A549 treated with RU486 at 1 μM for 4 hours (cell line): ENCODE results near the gene KRTAP5-8. TPM values are rescaled to one million over a fixed set of nuclear protein-coding genes. Genes with fewer than 3 reads are reported as not detected.

Source experiments
- total RNA-seq: library from RNA; stranded (reverse); fragments of 200-300 nt; extraction: Qiagen RNA extraction; gene quantifications from 5 replicates; pipeline ENCODE4 v1.2.3, GENCODE V29; 2022; ENCODE audit warnings: low read depth

KRTAP5-8 gene
- not detected in 5 replicates for total RNA-seq

DNA sequence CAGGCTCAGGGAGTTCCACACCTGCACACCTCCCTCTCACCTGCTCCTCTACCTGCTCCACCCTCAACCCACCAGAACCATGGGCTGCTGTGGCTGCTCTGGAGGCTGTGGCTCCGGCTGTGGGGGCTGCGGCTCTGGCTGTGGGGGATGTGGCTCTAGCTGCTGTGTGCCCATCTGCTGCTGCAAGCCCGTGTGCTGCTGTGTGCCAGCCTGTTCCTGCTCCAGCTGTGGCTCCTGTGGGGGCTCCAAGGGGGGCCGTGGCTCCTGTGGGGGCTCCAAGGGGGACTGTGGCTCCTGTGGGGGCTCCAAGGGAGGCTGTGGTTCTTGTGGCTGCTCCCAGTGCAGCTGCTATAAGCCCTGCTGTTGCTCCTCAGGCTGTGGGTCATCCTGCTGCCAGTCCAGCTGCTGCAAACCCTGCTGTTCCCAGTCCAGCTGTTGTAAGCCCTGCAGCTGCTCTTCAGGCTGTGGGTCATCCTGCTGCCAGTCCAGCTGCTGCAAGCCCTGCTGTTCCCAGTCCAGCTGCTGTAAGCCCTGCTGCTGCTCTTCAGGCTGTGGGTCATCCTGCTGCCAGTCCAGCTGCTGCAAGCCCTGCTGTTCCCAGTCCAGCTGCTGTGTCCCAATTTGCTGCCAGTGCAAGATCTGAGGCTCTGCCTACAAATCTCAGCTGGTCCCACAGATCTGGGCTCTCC is at the start of gene KRTAP5-8:
Gene KRTAP5-8, plus strand, starts transcription at position 49 of the 689 bp plus-strand sequence. Its CDS starts 31 bp downstream, at position 80.

GRCh38 chr11:71526796-71527575 is 10.8 kb upstream of the KRTAP5-8 start, which contains the start of gene KRTAP5-7:
KRTAP5-7 (plus strand) TSS chr11:71527267; CDS start chr11:71527301, 34 bp downstream.

GRCh38 chr11:71548120-71548519 is 10.3 kb downstream of the KRTAP5-8 start, which contains the start of gene KRTAP5-9:
KRTAP5-9 (plus strand) TSS chr11:71548420; CDS start chr11:71548658, 238 bp downstream.

GRCh38 chr11:71565263-71565662 is 27.4 kb downstream of the KRTAP5-8 start, which contains the start of gene KRTAP5-10:
KRTAP5-10 (plus strand) TSS chr11:71565563; CDS start chr11:71565588, 25 bp downstream.

DNA sequence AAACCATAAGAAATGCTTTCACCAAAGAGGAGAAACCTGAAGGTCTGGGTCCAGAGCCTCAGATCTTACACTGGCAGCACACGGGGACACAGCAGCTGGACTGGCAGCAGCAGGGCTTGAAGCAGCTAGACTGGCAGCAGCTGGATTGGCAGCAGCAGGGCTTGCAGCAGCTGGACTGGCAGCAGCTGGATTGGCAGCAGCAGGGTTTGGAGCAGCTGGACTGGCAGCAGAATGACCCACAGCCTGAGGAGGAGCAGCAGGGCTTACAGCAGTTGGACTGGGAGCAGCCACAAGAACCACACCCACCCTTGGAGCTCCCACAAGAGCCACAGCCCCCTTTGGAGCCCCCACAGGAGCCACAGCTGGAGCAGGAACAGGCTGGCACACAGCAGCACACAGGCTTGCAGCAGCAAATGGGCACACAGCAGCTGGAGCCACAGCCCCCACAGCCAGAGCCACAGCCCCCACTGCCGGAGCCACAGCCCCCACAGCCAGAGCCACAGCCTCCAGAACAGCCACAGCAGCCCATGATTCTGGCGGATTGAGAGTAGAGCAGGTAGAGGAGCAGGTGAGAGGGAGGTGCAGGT is 44.6 kb downstream of the KRTAP5-8 start, which contains the start of gene KRTAP5-11:
Gene KRTAP5-11, minus strand, starts transcription at position 567 of the 587 bp plus-strand sequence. Its CDS starts 38 bp downstream, at position 529.

Other genes starting within 250 kb of the KRTAP5-8 start
- gene DHCR7, start 89.6 kb upstream of the KRTAP5-8 start, total RNA-seq = 42.5 to 56.3 TPM (median 51.7 TPM) in 5 replicates
- gene NADSYN1, start 84.8 kb upstream of the KRTAP5-8 start, total RNA-seq = 38.2 to 48.9 TPM (median 47.0 TPM) in 5 replicates
- gene KRTAP5-7, start 10.8 kb upstream of the KRTAP5-8 start, total RNA-seq = not detected in 5 replicates
- gene KRTAP5-9, start 10.4 kb downstream of the KRTAP5-8 start, total RNA-seq = not detected in 5 replicates
- not detected in 5 replicates for gene KRTAP5-10, start 27.5 kb downstream of the KRTAP5-8 start, total RNA-seq
- not detected in 5 replicates for gene KRTAP5-11, start 44.9 kb downstream of the KRTAP5-8 start, total RNA-seq